VCaP (cell line): ENCODE results near the gene GPRC5B.

Experiments
- H3K27ac ChIP-seq: fragments of 450-650 bp; 2 replicates; pipeline ENCODE4 v1.5.1; 2017
- CTCF ChIP-seq: fragments of 450-650 bp; conservative IDR thresholded peaks from 2 replicates; pipeline ENCODE4 v1.5.1; 2017; ENCODE audit warnings: mild to moderate bottlenecking, moderate library complexity

The GPRC5B gene

GRCh38 chr16:19916064-19916463 is 31.4 kb upstream of the GPRC5B start:
- H3K27ac ChIP-seq, result no peak overlapping the region
- TF ChIP-seq CTCF, result no peak

GRCh38 chr16:19914877-19915276 is 30.2 kb upstream of the GPRC5B start:
- H3K27ac ChIP-seq, result no peak overlapping the region
- TF ChIP-seq CTCF, result no peak

GRCh38 chr16:19913340-19913645 is 28.6 kb upstream of the GPRC5B start:
- H3K27ac ChIP-seq, result no peak overlapping the region
- TF ChIP-seq CTCF, result no peak

- TF ChIP-seq CTCF, result no peak
- no peak overlapping the region for H3K27ac ChIP-seq
Measured at GRCh38 chr16:19912455-19913339, 28.0 kb upstream of the GPRC5B start.

GRCh38 chr16:19911747-19912454 is 27.3 kb upstream of the GPRC5B start:
- H3K27ac ChIP-seq, result no peak overlapping the region
- no peak for TF ChIP-seq CTCF

- no peak overlapping the region for H3K27ac ChIP-seq
- no peak for TF ChIP-seq CTCF
Measured at GRCh38 chr16:19911204-19911603, 26.6 kb upstream of the GPRC5B start.

- no peak overlapping the region for H3K27ac ChIP-seq
- no peak for TF ChIP-seq CTCF
Measured at GRCh38 chr16:19909750-19910322, 25.2 kb upstream of the GPRC5B start.
